Measurements from ENCODE around the gene ZNF609. TPM values are rescaled to one million over a fixed set of nuclear protein-coding genes. Genes with fewer than 3 reads are reported as not detected.

ZNF609 gene
- total RNA-seq, 5 donors from 2014 or later (not counting 1 experiment from before 2014, with no cell fraction given) = 52.7 to 81.8 (median 59.3) TPM

DNA sequence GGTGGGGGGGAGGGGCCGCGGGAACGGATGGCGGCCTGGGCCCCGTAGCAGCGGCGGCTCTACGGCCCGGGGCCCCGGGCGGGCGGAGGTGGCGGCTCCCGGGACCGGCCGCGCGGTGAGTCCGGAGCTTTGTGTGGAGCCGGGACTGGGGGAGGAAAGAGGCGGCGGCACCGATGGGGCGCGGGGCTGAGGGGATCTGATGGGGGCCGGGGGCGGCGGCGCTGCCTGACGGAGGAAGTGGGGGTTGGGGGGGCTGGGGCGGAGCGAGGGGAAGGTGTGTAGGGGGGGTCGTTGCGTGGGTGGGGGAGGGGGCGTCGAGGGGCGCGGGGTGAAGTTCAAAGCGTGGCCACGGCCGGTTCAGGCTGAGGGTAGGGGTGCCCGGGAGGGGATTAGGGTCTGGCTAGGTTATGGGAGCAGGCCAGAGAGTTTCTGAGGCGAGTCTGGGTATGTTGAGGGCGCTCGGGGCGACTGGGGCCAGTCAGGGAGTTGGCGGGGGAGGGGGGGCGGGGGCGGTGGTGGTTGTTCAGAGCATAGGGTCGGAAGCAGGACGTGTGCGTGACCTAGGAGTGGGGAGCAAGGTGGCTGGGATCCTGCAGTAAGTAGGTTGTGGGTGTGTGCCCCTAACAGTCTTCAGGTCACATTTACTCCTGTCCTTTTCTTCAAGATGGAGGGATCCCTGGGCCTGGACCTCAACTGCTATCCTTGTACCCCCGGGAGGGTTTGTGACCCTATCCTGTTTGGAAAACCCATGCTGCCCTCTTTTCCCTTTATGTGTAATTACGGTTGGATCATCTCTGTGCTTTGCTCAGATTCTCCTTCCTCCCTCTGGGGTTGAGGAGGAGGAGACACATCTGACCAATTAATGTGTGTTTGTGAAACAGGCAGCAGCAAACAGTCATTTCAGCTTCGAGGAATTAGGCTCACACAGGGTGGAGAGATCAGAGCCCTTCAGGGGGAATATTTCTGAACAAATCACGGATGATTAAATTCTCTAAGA is 644 bp downstream of the ZNF609 start:
- Histone ChIP-seq H3K27ac (ENCODE audit: low read length) (peak overlapping the region; percentile 60), H3K27me3 (replicated peaks in 1 of 2; ENCODE audit: control insufficient read depth in 2 of 2, extremely low read depth in 1 of 2, insufficient read depth in 2 of 2, low read length in 1 of 2) (no peaks in the 10 kb centered on the region), H3K36me3 (ENCODE audit: control insufficient read depth in 2 of 2, extremely low read depth in 1 of 2, insufficient read depth in 1 of 2, low read length in 1 of 2) (peaks cover 0 to 1% of the 10 kb centered on the region in 2 donors), H3K4me1 (ENCODE audit: control insufficient read depth in 1 of 2, extremely low read depth in 1 of 2, insufficient read depth in 2 of 2, low read length in 2 of 2) (peaks cover 41 to 46% of the 10 kb centered on the region in 2 experiments), H3K4me3 (ENCODE audit: control insufficient read depth in 1 of 2, extremely low read depth in 1 of 2, low read length in 1 of 2) (peak overlapping the region; percentile 58 to 66), H3K9me3 (no peaks in the 10 kb centered on the region)
- POLR2A ChIA-PET = interaction anchor here in 1 of 2 donors (0.6 to 0.8 kb wide), 2 partner anchors 138 to 1135 kb away, joined by 3 to 9 read pairs; no protein-coding TSS in a partner anchor
- H3K36me3 Mint-ChIP-seq = peaks cover 3% of the 10 kb centered on the region
- CTCF ChIA-PET = interaction anchor here (1.0 to 1.2 kb wide), 2 partner anchors 33 to 192 kb away, joined by 4 to 8 read pairs; no protein-coding TSS in a partner anchor
- 0% methylated on average over 28 of the region's 56 CpGs for WGBS (ENCODE audit: insufficient coverage)
- peak overlapping the region; percentile 81 to 93 (median 82) for H3K4me3 Mint-ChIP-seq
- H3K27me3 Mint-ChIP-seq = no peaks in the 10 kb centered on the region
- DNase-seq (peak in 25 of 35 experiments; percentile 1 to 55 (median 11)), ATAC-seq (replicated peaks in 1 of 4) (peak; percentile 43 to 60 (median 49))
- H3K27ac Mint-ChIP-seq = peak overlapping the region; percentile 89 to 90
- H3K9me3 Mint-ChIP-seq = no peaks in the 10 kb centered on the region
- H3K4me1 Mint-ChIP-seq = peaks cover 81 to 82% (median 81%) of the 10 kb centered on the region in 3 donors

DNA sequence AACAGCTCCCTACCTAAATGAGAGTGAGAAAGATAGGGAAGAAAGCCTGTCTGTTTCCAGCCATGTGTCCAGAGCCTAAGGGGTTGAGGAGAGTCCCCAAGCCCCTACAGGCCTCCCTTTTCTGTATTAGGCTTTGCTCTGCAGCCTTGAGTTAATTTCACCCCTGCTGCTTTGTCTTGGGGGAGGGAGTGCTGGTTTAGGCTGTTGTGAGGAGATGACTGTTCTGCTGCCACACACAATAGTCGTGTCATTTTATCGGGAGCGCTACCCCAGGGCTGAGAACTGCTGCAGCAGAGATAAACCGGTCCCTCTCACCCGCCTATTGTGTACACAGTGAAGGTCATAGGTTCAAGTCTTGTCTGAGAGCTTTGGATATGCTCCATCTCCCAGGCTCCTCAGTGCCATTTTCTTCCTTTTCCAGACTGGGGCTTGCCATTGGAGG is 1.4 kb downstream of the ZNF609 start:
- peaks cover 40 to 43% of the 10 kb centered on the region in 2 experiments for H3K4me1 ChIP-seq (ENCODE audit: control insufficient read depth in 1 of 2, extremely low read depth in 1 of 2, insufficient read depth in 2 of 2, low read length in 2 of 2)
- H3K27ac Mint-ChIP-seq = peak overlapping the region; percentile 89 to 90
- peaks cover 81 to 82% (median 81%) of the 10 kb centered on the region in 3 donors for H3K4me1 Mint-ChIP-seq

DNA sequence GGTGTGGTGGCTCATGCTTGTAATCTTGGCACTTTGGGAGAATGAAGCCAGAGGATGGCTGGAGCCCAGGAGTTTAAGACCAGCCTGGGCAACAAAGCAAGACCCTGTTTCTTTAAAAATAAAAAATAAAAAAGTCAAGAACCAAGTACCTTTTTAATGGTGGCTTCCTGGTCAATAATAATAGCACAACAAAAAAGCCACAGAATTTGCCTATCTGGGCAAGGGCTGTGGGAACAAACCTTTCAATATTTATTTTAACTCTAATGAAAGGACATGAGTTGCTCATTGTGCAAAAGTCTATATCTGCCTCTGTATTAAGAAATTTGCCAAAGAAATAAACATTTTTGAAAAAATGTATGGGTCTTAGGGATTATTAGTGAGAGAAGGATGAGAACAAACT is 2.1 kb downstream of the ZNF609 start:
- H3K4me1 ChIP-seq (ENCODE audit: control insufficient read depth in 1 of 2, extremely low read depth in 1 of 2, insufficient read depth in 2 of 2, low read length in 2 of 2) = peaks cover 36 to 43% of the 10 kb centered on the region in 2 experiments
- H3K36me3 ChIP-seq (ENCODE audit: control insufficient read depth in 2 of 2, extremely low read depth in 1 of 2, insufficient read depth in 1 of 2, low read length in 1 of 2) = no peaks in the 10 kb centered on the region
- Mint-ChIP-seq H3K27me3 (no peaks in the 10 kb centered on the region), H3K4me1 (peaks cover 81 to 82% (median 81%) of the 10 kb centered on the region in 3 donors), H3K9me3 (no peaks in the 10 kb centered on the region), H3K27ac (peak overlapping the region; percentile 89 to 90), H3K4me3 (peak overlapping the region; percentile 81 to 93 (median 82)), H3K36me3 (peaks cover 3% of the 10 kb centered on the region)
- H3K27ac ChIP-seq (ENCODE audit: low read length) = no peak overlapping the region
- ChIA-PET CTCF (interaction anchor here in 1 of 2 donors (0.7 kb wide), 1 partner anchor 127 kb away, joined by 5 read pairs; no protein-coding TSS in a partner anchor), POLR2A (interaction anchor here (0.7 kb wide), 2 partner anchors 27 to 187 kb away, joined by 4 to 5 read pairs; no protein-coding TSS in a partner anchor)
- no peaks in the 10 kb centered on the region for H3K9me3 ChIP-seq
- H3K4me3 ChIP-seq (ENCODE audit: control insufficient read depth in 1 of 2, extremely low read depth in 1 of 2, low read length in 1 of 2) = peak overlapping the region; percentile 58 to 66
- ATAC-seq (replicated peaks in 1 of 4) (no peak), DNase-seq (no peak)
- no peaks in the 10 kb centered on the region for H3K27me3 ChIP-seq (replicated peaks in 1 of 2; ENCODE audit: control insufficient read depth in 2 of 2, extremely low read depth in 1 of 2, insufficient read depth in 2 of 2, low read length in 1 of 2)

More for the DNA sequence above, 1.4 kb downstream of the ZNF609 start:
- Histone ChIP-seq H3K36me3 (ENCODE audit: control insufficient read depth in 2 of 2, extremely low read depth in 1 of 2, insufficient read depth in 1 of 2, low read length in 1 of 2) (no peaks in the 10 kb centered on the region), H3K27ac (ENCODE audit: low read length) (peak overlapping the region; percentile 60), H3K27me3 (replicated peaks in 1 of 2; ENCODE audit: control insufficient read depth in 2 of 2, extremely low read depth in 1 of 2, insufficient read depth in 2 of 2, low read length in 1 of 2) (no peaks in the 10 kb centered on the region), H3K9me3 (no peaks in the 10 kb centered on the region), H3K4me3 (ENCODE audit: control insufficient read depth in 1 of 2, extremely low read depth in 1 of 2, low read length in 1 of 2) (peak overlapping the region; percentile 58 to 66)
- ChIA-PET POLR2A (interaction anchor here in 1 of 2 donors (0.6 kb wide), 1 partner anchor 137 kb away, joined by 3 read pairs; no protein-coding TSS in a partner anchor), CTCF (interaction anchor here in 1 of 2 donors (1.0 kb wide), 1 partner anchor 192 kb away, joined by 4 read pairs; no protein-coding TSS in a partner anchor)
- ATAC-seq (replicated peaks in 1 of 4) (peak; percentile 6 to 28 (median 16)), DNase-seq (peak in 7 of 35 experiments; percentile 3 to 34 (median 15))
- peak overlapping the region; percentile 81 to 93 (median 82) for H3K4me3 Mint-ChIP-seq
- no peaks in the 10 kb centered on the region for H3K9me3 Mint-ChIP-seq
- WGBS (ENCODE audit: insufficient coverage) = 38% methylated on average over 4 of the region's 5 CpGs
- H3K27me3 Mint-ChIP-seq = no peaks in the 10 kb centered on the region
- H3K36me3 Mint-ChIP-seq = peaks cover 3% of the 10 kb centered on the region

- H3K27ac Mint-ChIP-seq = peak overlapping the region; percentile 65 to 87
- H3K27me3 ChIP-seq (replicated peaks in 1 of 2; ENCODE audit: control insufficient read depth in 2 of 2, extremely low read depth in 1 of 2, insufficient read depth in 2 of 2, low read length in 1 of 2) = no peaks in the 10 kb centered on the region
- peaks cover 0 to 2% of the 10 kb centered on the region in 2 donors for H3K36me3 ChIP-seq (ENCODE audit: control insufficient read depth in 2 of 2, extremely low read depth in 1 of 2, insufficient read depth in 1 of 2, low read length in 1 of 2)
- H3K4me3 ChIP-seq (ENCODE audit: control insufficient read depth in 1 of 2, extremely low read depth in 1 of 2, low read length in 1 of 2) = no peak overlapping the region
- H3K27ac ChIP-seq (ENCODE audit: low read length) = no peak overlapping the region
- no peaks in the 10 kb centered on the region for H3K9me3 ChIP-seq
- H3K4me3 Mint-ChIP-seq = peak overlapping the region; percentile 25 to 81 (median 54)
- 43% methylated on average over 2 of the region's 3 CpGs for WGBS (ENCODE audit: insufficient coverage)
- H3K4me1 Mint-ChIP-seq = peaks cover 81 to 89% (median 82%) of the 10 kb centered on the region in 3 donors
- H3K4me1 ChIP-seq (ENCODE audit: control insufficient read depth in 1 of 2, extremely low read depth in 1 of 2, insufficient read depth in 2 of 2, low read length in 2 of 2) = peaks cover 39 to 46% of the 10 kb centered on the region in 2 experiments
- H3K9me3 Mint-ChIP-seq = no peaks in the 10 kb centered on the region
- no peaks in the 10 kb centered on the region for H3K27me3 Mint-ChIP-seq
- POLR2A ChIA-PET = interaction anchor here in 1 of 2 donors (0.7 kb wide), 1 partner anchor 140 kb away, joined by 3 read pairs; no protein-coding TSS in a partner anchor
- H3K36me3 Mint-ChIP-seq = peaks cover 14% of the 10 kb centered on the region
- CTCF ChIA-PET = no interaction called here
- DNase-seq (no peak), ATAC-seq (replicated peaks in 1 of 4) (no peak)
These were observed 4.1 kb downstream of the ZNF609 start for GRCh38 chr15:64464276-64465005.

DNA sequence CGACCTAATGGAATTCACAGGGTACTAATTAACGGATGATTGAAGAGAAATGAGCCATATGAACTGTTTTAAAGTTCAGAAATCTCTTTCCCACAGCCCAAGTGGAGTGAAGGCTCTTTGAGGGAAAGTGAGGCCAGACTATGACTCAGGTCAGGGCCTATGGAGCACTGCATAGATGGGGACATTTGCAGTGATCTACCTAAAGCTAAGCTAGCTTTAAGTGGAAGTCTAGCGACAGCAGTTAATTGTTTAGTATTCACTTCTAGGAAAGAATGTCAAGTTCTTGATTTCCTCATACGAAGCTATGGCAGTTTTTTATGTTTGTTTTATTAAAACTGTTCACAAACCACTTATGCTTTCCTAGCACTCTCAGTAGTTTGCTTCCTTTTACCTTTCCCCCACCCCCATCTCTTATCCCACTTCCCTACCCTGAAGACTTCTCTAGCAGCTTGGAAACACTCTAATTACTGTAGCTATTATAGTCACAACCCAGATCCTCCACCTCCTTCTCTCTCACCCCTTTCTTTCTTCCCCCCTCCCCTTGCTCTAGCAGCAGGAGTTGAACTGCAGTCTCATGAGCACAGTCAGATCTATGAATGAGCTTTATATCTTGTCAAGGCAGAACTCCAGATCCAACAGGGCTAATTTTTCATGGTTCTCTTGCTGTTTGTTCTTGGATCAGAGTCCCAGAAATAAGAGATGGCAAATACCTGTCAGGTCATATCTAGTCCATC is 6.2 kb downstream of the ZNF609 start:
- ChIA-PET POLR2A (interaction anchor here (0.6 kb wide), 2 partner anchors 23 to 428 kb away, joined by 3 read pairs; no protein-coding TSS in a partner anchor), CTCF (interaction anchor here in 1 of 2 donors (0.6 kb wide), 1 partner anchor 9 kb away, joined by 3 read pairs; no protein-coding TSS in a partner anchor)
- peak in 1 of 4 experiments; percentile 45 for ATAC-seq (replicated peaks in 1 of 4)
- no peak for DNase-seq
- no CpG with 5 or more reads among the region's 4 CpGs for WGBS (ENCODE audit: insufficient coverage)
- Mint-ChIP-seq H3K36me3 (peaks cover 17% of the 10 kb centered on the region), H3K27ac (peak overlapping the region; percentile 12 to 83), H3K27me3 (no peaks in the 10 kb centered on the region), H3K4me1 (peaks cover 76 to 82% (median 77%) of the 10 kb centered on the region in 3 donors), H3K4me3 (peak overlapping the region in 1 of 3 donors; percentile 8), H3K9me3 (no peaks in the 10 kb centered on the region)
- Histone ChIP-seq H3K4me1 (ENCODE audit: control insufficient read depth in 1 of 2, extremely low read depth in 1 of 2, insufficient read depth in 2 of 2, low read length in 2 of 2) (peaks cover 33 to 37% of the 10 kb centered on the region in 2 experiments), H3K4me3 (ENCODE audit: control insufficient read depth in 1 of 2, extremely low read depth in 1 of 2, low read length in 1 of 2) (no peak overlapping the region), H3K36me3 (ENCODE audit: control insufficient read depth in 2 of 2, extremely low read depth in 1 of 2, insufficient read depth in 1 of 2, low read length in 1 of 2) (peaks cover 1 to 2% of the 10 kb centered on the region in 2 donors), H3K27me3 (replicated peaks in 1 of 2; ENCODE audit: control insufficient read depth in 2 of 2, extremely low read depth in 1 of 2, insufficient read depth in 2 of 2, low read length in 1 of 2) (no peaks in the 10 kb centered on the region), H3K27ac (ENCODE audit: low read length) (no peak overlapping the region), H3K9me3 (no peaks in the 10 kb centered on the region)
